Measurements from ENCODE around the gene TEX44. TPM values are rescaled to one million over a fixed set of nuclear protein-coding genes. Genes with fewer than 3 reads are reported as not detected.
A peak's percentile ranks its signal among the peaks of the same experiment; 100 is the strongest.
"Not testable (repeated sequence)": the region's sequence is repeated elsewhere in the genome, so short reads cannot be mapped to it uniquely, and the experiment has no call there.

TEX44 gene
- polyA plus RNA-seq, 1 experiment, result not detected

DNA sequence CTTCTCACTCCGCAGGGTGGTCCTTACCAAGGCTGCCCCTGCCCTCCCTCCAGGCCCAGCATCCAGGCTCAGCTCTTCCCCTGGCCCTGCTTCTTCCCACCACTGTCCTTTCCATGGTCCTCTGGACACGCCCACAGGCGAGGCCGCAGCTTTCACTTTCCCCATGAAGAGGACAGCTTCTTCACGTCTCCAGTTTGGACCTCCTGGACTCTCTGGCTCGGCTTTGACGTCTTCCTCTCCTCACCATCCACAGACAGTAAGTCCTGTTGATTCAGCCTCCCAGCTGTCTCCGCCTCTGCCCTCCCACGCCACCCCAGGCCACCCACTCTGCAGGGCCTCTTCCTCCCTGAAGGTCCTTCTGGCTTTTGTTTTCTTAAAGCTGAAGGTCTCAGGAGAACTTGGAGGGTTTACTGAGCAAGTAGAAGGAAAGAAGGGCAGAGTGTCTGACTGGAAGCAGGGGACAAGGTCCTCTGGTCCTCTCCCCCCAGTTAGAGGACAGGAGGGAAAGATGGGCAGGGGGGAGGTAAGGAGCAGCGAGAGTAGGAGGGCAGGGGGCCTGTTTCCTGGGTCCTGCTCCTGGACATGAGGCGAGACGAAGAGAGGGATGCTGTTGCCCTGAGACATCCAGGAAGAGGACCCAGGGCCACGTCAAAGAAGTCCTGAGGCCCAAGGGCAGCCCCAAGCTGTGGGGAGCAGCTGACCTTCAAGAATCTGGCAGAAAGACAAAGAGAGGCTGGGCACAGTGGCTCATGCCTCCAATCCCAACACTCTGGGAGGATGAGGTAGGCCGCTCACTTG lies 37.7 kb upstream of the TEX44 start:
- ChIA-PET POLR2A (interaction anchor here (1.2 to 1.3 kb wide), 2 partner anchors 91 to 153 kb away, joined by 3 to 6 read pairs; partner anchors contain the start of genes NCL and PTMA), CTCF (interaction anchor here (1.7 to 7.7 kb wide), 4 partner anchors 9 to 73 kb away, joined by 5 to 87 read pairs (median 19); no protein-coding TSS in a partner anchor)
- H3K27ac ChIP-seq (ENCODE audit: low read depth, low read length), result no peak overlapping the region
- peaks cover 2% of the 10 kb centered on the region for H3K27me3 ChIP-seq (ENCODE audit: control insufficient read depth, insufficient read depth, low read length)
- TF ChIP-seq, protein P1, sequence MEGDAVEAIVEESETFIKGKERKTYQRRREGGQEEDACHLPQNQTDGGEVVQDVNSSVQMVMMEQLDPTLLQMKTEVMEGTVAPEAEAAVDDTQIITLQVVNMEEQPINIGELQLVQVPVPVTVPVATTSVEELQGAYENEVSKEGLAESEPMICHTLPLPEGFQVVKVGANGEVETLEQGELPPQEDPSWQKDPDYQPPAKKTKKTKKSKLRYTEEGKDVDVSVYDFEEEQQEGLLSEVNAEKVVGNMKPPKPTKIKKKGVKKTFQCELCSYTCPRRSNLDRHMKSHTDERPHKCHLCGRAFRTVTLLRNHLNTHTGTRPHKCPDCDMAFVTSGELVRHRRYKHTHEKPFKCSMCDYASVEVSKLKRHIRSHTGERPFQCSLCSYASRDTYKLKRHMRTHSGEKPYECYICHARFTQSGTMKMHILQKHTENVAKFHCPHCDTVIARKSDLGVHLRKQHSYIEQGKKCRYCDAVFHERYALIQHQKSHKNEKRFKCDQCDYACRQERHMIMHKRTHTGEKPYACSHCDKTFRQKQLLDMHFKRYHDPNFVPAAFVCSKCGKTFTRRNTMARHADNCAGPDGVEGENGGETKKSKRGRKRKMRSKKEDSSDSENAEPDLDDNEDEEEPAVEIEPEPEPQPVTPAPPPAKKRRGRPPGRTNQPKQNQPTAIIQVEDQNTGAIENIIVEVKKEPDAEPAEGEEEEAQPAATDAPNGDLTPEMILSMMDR (IDR thresholded peaks at IDR 0.05; ENCODE audit: low read depth, low read length), result no peak
- H3K4me3 ChIP-seq (ENCODE audit: low read depth, low read length), result peak overlapping the region; percentile 35
- H3K9me3 ChIP-seq (ENCODE audit: control insufficient read depth, insufficient read depth, low read length), result peaks cover 6% of the 10 kb centered on the region; the same call in 1 of the 2 replicates
- DNase-seq (ENCODE audit: low read depth, low spot score), result peak; percentile 13

DNA sequence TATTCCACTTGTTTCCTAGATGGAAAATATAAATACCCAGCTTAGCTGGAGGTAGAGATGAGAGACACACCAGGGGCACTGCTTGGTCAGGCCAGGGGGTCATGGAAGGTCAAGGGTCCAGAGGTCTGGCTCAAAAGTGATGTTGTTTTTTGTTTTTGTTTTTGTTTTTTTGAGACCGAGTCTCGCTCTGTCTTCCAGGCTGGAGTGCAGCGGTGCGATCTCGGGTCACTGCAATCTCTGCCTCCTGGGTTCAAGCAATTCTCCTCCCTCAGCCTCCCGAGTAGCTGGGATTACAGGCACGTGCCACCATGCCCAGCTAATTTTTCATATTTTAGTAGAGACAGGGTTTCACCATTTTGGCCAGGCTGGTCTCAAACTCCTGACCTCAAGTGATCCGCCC lies 36.2 kb upstream of the TEX44 start:
- POLR2A ChIA-PET; H3K27ac ChIP-seq (ENCODE audit: low read depth, low read length); H3K27me3 ChIP-seq (ENCODE audit: control insufficient read depth, insufficient read depth, low read length); H3K9me3 ChIP-seq (ENCODE audit: control insufficient read depth, insufficient read depth, low read length); DNase-seq (ENCODE audit: low read depth, low spot score); H3K4me3 ChIP-seq (ENCODE audit: low read depth, low read length): not testable (repeated sequence)
- CTCF ChIA-PET, result interaction anchor here (2.1 to 7.7 kb wide), 3 partner anchors 39 to 74 kb away, joined by 5 to 87 read pairs (median 33); no protein-coding TSS in a partner anchor

DNA sequence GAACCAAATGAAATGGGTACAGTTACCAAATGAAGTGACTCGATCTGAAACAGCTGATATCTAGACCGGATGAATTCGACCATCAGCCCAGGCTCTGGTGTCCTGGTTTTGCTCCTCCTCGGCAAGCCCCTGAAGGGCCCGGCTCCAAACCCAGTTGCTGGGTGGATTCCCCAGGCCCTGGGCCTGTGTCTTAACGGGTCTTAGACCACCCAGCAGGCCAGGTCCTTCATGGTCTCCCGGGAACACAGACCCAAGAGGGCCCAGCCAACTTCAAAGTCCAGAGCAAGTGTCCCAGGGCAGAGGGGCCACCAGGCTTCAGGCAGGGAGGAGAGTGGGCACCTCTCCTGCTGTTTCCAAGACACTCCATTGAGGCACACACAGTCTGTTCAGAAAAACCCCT lies 35.7 kb upstream of the TEX44 start:
- DNase-seq (ENCODE audit: low read depth, low spot score), result no peak
- TF ChIP-seq, protein P1 (IDR thresholded peaks at IDR 0.05; ENCODE audit: low read depth, low read length), result no peak
- H3K27me3 ChIP-seq (ENCODE audit: control insufficient read depth, insufficient read depth, low read length), result no peaks in the 10 kb centered on the region
- no peak overlapping the region for H3K27ac ChIP-seq (ENCODE audit: low read depth, low read length)
- POLR2A ChIA-PET, result no interaction called here
- H3K9me3 ChIP-seq (ENCODE audit: control insufficient read depth, insufficient read depth, low read length), result peaks cover 4% of the 10 kb centered on the region; the same call in 1 of the 2 replicates
- no peak overlapping the region for H3K4me3 ChIP-seq (ENCODE audit: low read depth, low read length)
- CTCF ChIA-PET, result interaction anchor here (1.1 to 7.7 kb wide), 4 partner anchors 39 to 75 kb away, joined by 3 to 87 read pairs (median 19); no protein-coding TSS in a partner anchor

DNA sequence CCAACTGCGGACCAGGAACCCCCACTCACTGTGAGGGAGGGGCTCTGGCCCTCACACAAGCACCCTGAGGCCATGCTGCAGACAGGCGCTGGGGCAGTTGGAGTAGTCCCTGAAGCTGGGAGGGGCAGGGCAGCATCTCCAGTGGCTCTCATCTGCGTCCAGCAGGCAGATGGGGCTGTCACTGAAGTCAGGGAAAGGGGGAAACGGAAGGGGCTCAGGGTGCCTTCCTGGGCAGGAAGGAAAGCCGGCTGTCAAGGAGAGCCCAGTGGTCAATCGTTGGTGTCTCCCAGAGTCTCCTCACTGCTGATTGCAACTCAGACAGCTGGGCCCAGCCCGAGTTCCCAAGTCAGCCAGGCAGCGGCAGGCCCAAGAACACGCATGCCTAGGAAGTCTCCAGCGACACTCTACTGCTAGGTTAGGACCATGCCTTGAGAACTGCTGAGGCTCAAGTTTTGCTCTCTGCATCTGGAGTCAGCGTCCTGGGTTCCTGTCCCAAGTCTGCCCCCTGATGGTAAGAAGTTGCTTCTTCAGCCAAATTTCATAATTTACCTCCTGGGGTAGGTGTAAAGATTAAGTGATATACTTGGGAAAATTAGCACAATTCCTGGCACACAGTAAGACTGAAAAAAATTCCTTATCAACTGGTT lies 35.0 kb upstream of the TEX44 start:
- ChIA-PET CTCF (interaction anchor here (0.6 to 7.7 kb wide), 27 partner anchors 8 to 93 kb away, joined by 3 to 87 read pairs (median 4); partner anchors contain the start of genes NCL and NMUR1), POLR2A (no interaction called here)
- H3K27ac ChIP-seq (ENCODE audit: low read depth, low read length), result no peak overlapping the region
- no peak overlapping the region for H3K4me3 ChIP-seq (ENCODE audit: low read depth, low read length)
- no peaks in the 10 kb centered on the region for H3K27me3 ChIP-seq (ENCODE audit: control insufficient read depth, insufficient read depth, low read length)
- TF ChIP-seq, protein P1 (IDR thresholded peaks at IDR 0.05; ENCODE audit: low read depth, low read length), result peak; percentile 82
- no peaks in the 10 kb centered on the region for H3K9me3 ChIP-seq (ENCODE audit: control insufficient read depth, insufficient read depth, low read length)
- DNase-seq (ENCODE audit: low read depth, low spot score), result peak; percentile 68

DNA sequence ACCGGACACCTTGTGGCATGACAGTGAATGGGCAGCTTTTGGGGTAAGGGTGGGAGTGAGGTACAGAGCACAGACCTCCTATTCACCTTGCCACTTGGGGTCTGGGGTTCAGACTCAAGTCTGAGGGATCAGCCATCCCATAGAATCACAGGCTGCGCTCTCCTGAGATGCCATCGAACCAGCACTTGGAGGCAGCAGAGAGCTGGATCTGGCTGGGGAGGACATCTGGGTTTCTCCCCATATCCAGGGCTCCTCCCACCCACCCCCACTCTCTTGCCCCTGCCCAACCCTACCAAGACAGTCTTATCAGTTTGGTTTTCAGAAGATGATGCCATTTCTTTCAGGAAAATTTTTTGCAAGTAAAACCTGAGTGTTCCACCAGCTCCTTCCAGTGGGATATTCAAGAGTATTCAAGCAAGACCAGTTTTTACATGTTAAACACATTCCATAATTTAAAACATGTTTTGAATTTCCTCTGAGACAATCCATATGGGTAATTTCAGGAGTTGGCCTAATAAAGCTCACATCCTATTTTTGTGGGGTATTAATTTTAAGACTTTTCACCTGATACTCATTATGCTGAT lies 29.2 kb upstream of the TEX44 start:
- H3K27me3 ChIP-seq (ENCODE audit: control insufficient read depth, insufficient read depth, low read length), result peaks cover 9% of the 10 kb centered on the region
- no peaks in the 10 kb centered on the region for H3K9me3 ChIP-seq (ENCODE audit: control insufficient read depth, insufficient read depth, low read length)
- TF ChIP-seq, protein P1 (IDR thresholded peaks at IDR 0.05; ENCODE audit: low read depth, low read length), result peak; percentile 77
- H3K4me3 ChIP-seq (ENCODE audit: low read depth, low read length), result no peak overlapping the region
- ChIA-PET CTCF (interaction anchor here (0.5 to 7.5 kb wide), 28 partner anchors 8 to 526 kb away, joined by 3 to 149 read pairs (median 4); partner anchors contain the start of genes C2orf72 and TEX44), POLR2A (no interaction called here)
- DNase-seq (ENCODE audit: low read depth, low spot score), result peak; percentile 18
- H3K27ac ChIP-seq (ENCODE audit: low read depth, low read length), result no peak overlapping the region
